ENCODE data around the gene PRPF38A.

Gene PRPF38A

GRCh38 chr1:52460694-52461093 is 56.3 kb downstream of the PRPF38A start:
- no peak for DNase-seq (ENCODE audit: low read depth)

- no peak for DNase-seq (ENCODE audit: low read depth)
Observed at GRCh38 chr1:52461821-52462220, 57.4 kb downstream of the PRPF38A start.

GRCh38 chr1:52463891-52464290 is 59.5 kb downstream of the PRPF38A start:
- no peak for DNase-seq (ENCODE audit: low read depth)

GRCh38 chr1:52469108-52469507 is 64.7 kb downstream of the PRPF38A start:
- no peak for DNase-seq (ENCODE audit: low read depth)

All from stimulated activated CD8-positive, alpha-beta memory T cell treated with anti-CD3 and anti-CD28 coated beads, Interleukin-12 subunit alpha, Interleukin-12 subunit beta, amount 100 ng/mL, for 4 hours (primary cell).